A549 (cell line): ENCODE data around the gene CD276.

ENCODE experiments used
- CTCF ChIP-seq: fragments of >200 bp; sonication (Bioruptor Twin); formaldehyde crosslinking; IDR thresholded peaks from 3 replicates; pipeline ENCODE4 v1.5.1; 2016
- E2F6 ChIP-seq: IDR thresholded peaks from 2 replicates; pipeline ENCODE4 v1.6.1; 2012; ENCODE audit warnings: low read depth, borderline replicate concordance
- FOSL2 ChIP-seq, 2 experiments: fragments of 450-650 bp in 1 of 2; fragments of >200 bp in 1 of 2; sonication (Bioruptor Twin) in 1 of 2; formaldehyde crosslinking; IDR thresholded peaks; 2 replicates each; pipeline versions ENCODE4 v1.5.0 to v1.6.1; 2016 to 2020; ENCODE audit warnings: mild to moderate bottlenecking in 1 of 2, moderate library complexity in 1 of 2
- HMGXB4 ChIP-seq: fragments of 250-450 bp; sonication (Bioruptor Pico); IDR thresholded peaks from 2 replicates; pipeline ENCODE4 v1.5.0; 2021; ENCODE audit warnings: mild to moderate bottlenecking, moderate library complexity, borderline replicate concordance
- JUN ChIP-seq, 2 experiments: fragments of >200 bp; sonication (Bioruptor Twin); formaldehyde crosslinking; IDR thresholded peaks; 2 replicates in 1 of 2; 3 replicates in 1 of 2; pipeline ENCODE4 v1.6.1; 2016 to 2017
- KDM1A ChIP-seq: fragments of 200-600 bp; sonication (generic); IDR thresholded peaks from 2 replicates; pipeline ENCODE4 v1.6.1; 2016; ENCODE audit warnings: low read depth, mild to moderate bottlenecking
- MAFK ChIP-seq: fragments of 450-650 bp; IDR thresholded peaks from 2 replicates; pipeline ENCODE4 v1.6.1; 2014; ENCODE audit not compliant: partially characterized antibody
- MAX ChIP-seq: IDR thresholded peaks from 2 replicates; pipeline ENCODE4 v1.6.1; 2012
- POLR2A ChIP-seq: IDR thresholded peaks from 2 replicates; pipeline ENCODE4 v1.6.1; 2012; ENCODE audit warnings: mild to moderate bottlenecking, low read length
- POLR2AphosphoS2 ChIP-seq: conservative IDR thresholded peaks from 2 replicates; pipeline ENCODE4 v1.6.1; 2012; ENCODE audit warnings: low read length, improper control_type of control experiment, inconsistent platforms
- RFX5 ChIP-seq: fragments of 450-650 bp; IDR thresholded peaks from 2 replicates; pipeline ENCODE4 v1.7.1; 2014; ENCODE audit warnings: antibody characterized with exemption, mild to moderate bottlenecking, moderate library complexity
- RNF2 ChIP-seq: fragments of 200-600 bp; sonication (generic); IDR thresholded peaks from 2 replicates; pipeline ENCODE4 v1.6.1; 2016; ENCODE audit warnings: low read depth, mild to moderate bottlenecking, antibody characterized with exemption, moderate library complexity, borderline replicate concordance
- SMC3 ChIP-seq: fragments of >200 bp; sonication (Bioruptor Twin); formaldehyde crosslinking; IDR thresholded peaks from 3 replicates; pipeline ENCODE4 v1.6.1; 2018; ENCODE audit warnings: inconsistent platforms

- TF ChIP-seq CTCF (no peak), POLR2A (no peak), HMGXB4 (CRISPR knock-in tag) (no peak), SMC3 (no peak), MAX (no peak), MAFK (no peak), FOSL2 (IDR thresholded peaks at IDR 0.05) (no peak), FOSL2 (CRISPR knock-in tag; IDR thresholded peaks at IDR 0.05) (no peak), POLR2AphosphoS2 (no peak), RNF2 (no peak), JUN (IDR thresholded peaks at IDR 0.05) (no peak), RFX5 (no peak), KDM1A (no peak), E2F6 (no peak)
Observed at GRCh38 chr15:73746883-73747282, 62.7 kb downstream of the CD276 start.
